ENCODE results near the gene TYK2. TPM values are rescaled to one million over a fixed set of nuclear protein-coding genes. Genes with fewer than 3 reads are reported as not detected.
"Not testable (repeated sequence)": the region's sequence is repeated elsewhere in the genome, so short reads cannot be mapped to it uniquely, and the experiment has no call there.

Gene TYK2
- total RNA-seq, 2 donors from 2014 or later: 57.3 to 59.3 TPM

DNA sequence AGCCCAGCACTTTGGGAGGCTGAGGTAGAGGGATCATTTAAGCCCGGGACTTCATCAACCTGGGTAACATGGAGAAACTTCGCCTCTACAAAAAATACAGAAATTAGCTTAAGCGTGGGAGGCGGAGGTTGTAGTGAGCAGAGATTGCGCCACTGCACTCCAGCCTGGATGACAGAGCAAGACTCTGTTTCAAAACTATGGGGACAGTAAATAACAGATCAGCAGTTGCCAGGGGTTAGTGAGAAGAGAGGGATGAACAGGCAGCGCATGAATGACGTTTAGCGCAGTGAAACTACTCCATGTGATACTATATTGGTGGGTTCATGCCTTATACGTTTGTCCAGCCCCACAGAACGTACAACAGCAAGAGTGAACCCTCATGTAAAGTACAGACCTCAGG is 33.9 kb downstream of the TYK2 start:
- peak; percentile 59 to 71 for ATAC-seq
- no peak for DNase-seq
- intact Hi-C loops (cut with DNase I): no loop called here

DNA sequence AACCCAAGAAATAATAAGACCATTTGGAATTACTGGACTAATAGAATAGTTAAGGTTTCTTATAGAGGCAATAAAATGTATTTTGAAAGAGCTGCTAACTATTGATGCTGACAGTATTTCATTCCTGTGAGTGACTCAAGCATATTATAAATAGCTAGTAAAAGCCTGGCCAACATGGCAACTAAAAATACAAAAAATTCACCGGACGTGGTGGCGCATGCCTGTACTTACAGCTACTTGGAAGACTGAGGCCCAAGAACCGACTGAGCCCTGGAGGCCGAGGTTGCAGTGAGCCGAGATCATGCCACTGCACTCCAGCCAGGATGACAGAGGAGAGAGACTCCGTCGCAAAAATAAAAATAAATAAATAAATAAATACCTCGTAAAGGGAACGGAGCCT is 35.6 kb downstream of the TYK2 start:
- ATAC-seq (no peak), DNase-seq (no peak)
- intact Hi-C loops (cut with DNase I): no loop called here

DNA sequence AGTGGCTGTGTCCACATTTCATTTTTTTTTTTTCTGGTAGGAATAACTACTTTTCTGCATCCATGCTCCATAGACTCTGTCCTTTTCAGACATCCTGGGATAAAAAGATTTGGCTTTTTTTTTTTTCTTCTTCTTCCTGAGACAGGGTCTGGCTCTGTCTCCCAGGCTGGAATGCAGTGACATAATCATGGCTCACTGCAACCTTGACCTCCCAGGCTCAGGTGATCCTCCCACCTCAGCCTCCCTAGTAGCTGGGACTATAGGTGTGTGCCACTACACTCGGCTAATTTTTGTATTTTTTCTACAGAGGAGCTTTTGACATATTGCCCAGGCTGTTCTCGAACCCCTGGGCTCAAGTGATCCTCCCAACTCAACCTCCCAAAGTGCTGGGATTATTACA is 36.9 kb downstream of the TYK2 start:
- DNase-seq: no peak
- intact Hi-C loops (cut with DNase I): no loop called here
- no peak for ATAC-seq

DNA sequence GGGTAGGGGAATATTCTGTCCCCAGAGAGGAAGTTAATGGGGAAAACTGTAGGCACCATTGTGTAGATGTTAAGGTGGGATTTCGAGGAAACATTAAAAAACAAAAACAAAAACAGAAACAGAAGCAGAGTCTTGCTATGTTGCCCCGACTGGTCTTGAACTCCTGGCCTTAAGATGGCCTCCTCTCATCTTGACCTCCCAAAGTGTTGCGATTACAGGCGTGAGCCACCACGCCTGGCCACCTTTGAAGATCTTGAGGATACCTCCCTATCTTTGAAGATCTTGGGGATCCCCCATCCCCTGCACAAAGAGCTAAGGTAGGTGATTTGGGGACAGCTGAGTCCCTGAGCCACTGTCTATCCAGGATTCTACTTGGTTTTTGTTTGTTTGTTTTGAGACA is 40.4 kb downstream of the TYK2 start:
- intact Hi-C loops (cut with DNase I): loop anchor here in 1 of 2 donors (5.0 kb wide), 1 partner anchor 37 kb away; no protein-coding TSS in a partner anchor
- DNase-seq (no peak), ATAC-seq (no peak)

DNA sequence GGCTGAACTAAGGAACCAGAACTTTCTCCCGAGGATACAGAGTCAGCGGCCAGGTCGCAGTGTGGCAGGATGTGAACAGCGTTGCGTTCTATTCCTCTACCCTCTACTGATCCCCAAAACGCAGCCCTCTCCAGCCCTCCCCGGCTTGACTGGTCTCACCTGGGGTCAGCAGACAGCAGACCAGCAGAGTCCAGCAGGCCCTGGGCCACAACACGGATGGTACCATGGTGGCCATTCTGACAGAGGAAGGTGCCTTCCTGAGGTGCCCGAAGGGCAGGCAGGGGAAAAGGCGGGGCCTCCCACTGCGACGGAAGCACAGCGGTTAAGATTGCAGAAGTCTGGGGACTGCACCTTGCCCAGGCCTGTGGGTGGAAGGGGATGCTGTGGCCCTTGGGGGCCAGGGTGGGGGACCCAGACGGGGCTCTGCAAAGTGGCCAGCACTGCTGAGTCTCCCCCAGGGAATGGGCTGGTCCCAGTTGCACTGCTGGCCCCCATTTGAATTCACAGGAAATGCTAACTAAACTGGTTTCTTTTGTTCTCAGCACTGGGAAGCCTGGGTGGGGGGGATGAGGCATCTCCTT is 40.9 kb downstream of the TYK2 start, which contains the start of gene ICAM3:
Gene ICAM3 (minus strand): TSS at position 245 of the 581 bp plus-strand sequence. CDS start 10 bp downstream, at position 235.
- DNase-seq (no peak), ATAC-seq (no peak)
- intact Hi-C loops (cut with DNase I): loop anchor here in 1 of 2 donors (5.0 kb wide), 1 partner anchor 38 kb away; no protein-coding TSS in a partner anchor

DNA sequence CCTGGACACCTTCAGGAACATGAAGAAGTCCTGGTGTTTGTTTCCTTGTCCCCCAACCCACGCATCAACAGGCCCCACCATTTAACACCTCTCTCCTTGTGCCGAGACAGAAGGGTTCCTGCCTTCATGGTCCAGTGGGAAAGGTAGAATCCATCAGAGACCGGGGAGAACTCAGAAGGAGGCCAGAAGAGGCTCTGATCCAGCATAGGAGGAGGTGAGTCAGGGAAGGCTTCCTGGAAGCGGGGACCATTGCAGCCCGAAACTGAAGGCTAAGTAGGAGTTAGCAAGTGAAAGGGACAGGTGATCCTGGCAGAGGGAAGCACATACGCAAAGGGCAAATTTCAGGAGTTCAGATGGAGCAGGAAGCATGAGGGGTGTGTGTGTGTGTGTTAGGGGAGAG is 41.4 kb downstream of the TYK2 start:
- intact Hi-C loops (cut with DNase I): loop anchor here in 1 of 2 donors (5.0 kb wide), 1 partner anchor 38 kb away; no protein-coding TSS in a partner anchor
- DNase-seq: no peak
- no peak for ATAC-seq

DNA sequence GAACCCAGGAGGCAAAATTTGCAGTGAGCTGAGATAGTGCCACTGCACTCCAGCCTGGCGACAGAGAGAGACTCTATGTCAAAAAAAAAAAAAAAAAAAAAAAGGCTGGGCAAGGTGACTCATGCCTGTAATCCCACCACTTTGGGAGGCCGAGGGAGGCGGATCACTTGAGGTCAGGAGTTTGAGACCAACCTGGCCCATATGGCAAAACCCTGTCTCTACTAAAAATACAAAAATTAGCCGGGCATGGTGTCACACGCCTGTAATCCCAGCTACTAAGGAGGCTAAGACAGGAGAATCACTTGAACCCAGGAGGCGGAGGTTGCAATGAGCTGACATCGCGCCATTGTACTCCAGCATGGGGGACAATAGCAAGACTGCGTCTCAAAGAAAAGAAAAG is 43.6 kb downstream of the TYK2 start:
- intact Hi-C loops (cut with DNase I): loop anchor here in 1 of 2 donors (5.0 kb wide), 1 partner anchor 41 kb away; no protein-coding TSS in a partner anchor
- not testable (repeated sequence) for DNase-seq, ATAC-seq

DNA sequence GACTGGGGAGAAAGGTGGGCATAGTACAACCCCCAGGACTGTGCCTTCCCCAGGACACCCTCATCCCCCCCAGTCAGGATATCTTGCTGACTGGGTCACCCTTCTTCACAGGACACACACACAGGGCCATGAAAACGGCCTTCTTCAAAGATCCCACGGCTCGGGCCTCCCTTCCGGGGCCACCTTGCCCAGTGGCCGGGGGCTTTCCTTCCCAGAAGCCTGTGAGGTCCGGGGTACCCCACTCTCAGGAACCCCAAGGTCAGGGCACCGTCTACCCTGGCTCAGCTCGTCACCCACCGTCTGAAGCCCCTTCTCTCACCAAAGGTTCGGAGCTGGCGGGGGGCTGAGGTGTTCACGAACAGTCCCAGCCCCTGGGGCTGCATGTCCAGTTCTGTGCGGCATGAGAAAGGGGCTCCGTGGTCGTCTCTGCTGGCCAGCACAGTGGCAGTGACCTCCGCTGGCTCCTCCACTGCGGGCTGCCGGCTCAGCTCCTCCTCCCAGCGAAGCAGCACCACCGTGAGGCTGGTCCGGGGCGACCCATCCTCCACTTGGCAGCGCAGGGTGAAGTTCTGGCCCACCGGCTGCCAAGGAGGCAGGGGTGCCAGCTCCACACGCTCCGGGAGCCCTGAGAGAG is 44.9 kb downstream of the TYK2 start:
- intact Hi-C loops (cut with DNase I): loop anchor here in 1 of 2 donors (5.0 kb wide), 1 partner anchor 42 kb away; no protein-coding TSS in a partner anchor
- DNase-seq (no peak), ATAC-seq (no peak)

DNA sequence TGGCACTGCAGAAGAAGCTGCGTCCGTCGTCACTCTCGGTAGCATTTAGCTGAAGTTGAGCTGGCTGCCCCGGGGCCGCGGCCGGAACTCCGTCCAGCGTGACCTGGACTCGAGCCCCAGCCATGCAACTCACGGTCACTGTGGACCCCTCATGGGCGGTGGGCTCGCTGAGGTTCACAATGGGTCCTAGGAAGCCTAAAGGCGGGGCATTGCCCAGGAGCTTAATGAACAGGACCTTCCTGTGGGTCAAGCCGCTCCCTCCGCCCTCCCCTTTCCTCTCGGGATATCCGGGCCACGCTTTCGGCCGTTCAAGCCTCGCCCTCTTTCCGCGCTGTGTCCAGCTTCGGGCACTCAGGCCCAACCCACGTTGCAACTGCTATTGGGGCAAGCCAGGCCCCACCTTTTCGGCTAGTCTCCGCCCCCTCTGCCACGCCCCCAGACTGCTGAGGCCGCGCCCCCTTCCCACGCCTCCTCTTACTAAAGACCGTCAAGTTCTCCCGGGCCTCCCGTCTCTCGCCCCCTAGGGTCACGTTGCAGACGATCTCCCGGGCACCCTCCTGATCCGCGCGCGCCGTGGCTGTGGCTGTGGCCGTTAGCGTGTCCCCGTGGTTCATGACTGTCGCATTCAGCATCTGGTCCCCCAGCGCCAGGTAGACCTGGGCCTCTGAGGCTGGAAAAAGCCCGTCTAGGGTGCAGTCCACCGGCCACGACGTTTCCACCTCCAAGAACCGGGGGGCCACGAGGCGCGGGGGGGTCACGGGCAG is 45.6 kb downstream of the TYK2 start:
- ATAC-seq (peak; percentile 85 to 89), DNase-seq (peak; percentile 97)
- intact Hi-C loops (cut with DNase I): loop anchor here in 1 of 2 donors (5.0 kb wide), 2 partner anchors 43 to 62 kb away; partner anchors contain the start of gene ICAM1

DNA sequence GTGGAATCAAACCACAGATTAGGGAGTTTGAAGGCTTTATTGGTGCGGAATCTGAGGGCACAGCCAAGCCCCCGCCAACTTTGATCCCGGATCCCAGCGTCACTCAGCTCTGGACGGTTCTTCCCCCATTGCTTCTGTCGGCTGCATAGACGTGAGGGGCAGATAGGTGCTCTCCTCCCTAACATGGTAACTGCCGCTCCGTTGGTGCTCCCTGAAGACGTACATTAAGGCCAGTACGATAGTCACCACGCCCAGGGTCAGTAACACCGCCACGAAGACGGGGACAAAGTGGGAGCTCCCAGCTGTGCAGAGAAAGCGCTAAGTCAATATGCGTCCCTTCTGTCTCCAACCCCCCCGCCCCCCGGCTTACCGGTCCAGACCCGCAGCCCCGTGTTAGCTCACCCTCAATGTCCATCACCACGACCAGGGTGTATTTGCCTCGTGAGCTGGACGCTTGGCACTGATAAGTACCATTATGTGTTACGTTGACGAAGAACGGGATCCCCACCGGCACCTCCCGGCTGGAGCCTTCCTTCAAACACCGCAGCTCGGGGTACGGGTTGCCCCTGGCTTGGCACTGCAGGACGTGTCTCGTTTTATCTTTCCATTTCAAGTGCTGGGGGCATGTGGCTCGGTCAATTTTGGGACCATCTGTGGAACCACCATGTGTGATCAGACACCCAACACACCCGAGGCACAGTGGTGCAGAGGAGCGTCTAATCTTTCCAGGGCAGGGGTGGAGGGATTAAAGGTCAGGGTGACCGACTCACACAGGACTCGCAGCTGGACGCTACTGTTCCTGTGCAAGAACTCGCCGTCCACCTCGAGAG is 46.4 kb downstream of the TYK2 start:
- DNase-seq: no peak
- ATAC-seq: peak in 1 of 2 donors; percentile 0
- intact Hi-C loops (cut with DNase I): loop anchor here in 1 of 2 donors (5.0 kb wide), 1 partner anchor 62 kb away; the partner anchor contains the start of gene ICAM1

DNA sequence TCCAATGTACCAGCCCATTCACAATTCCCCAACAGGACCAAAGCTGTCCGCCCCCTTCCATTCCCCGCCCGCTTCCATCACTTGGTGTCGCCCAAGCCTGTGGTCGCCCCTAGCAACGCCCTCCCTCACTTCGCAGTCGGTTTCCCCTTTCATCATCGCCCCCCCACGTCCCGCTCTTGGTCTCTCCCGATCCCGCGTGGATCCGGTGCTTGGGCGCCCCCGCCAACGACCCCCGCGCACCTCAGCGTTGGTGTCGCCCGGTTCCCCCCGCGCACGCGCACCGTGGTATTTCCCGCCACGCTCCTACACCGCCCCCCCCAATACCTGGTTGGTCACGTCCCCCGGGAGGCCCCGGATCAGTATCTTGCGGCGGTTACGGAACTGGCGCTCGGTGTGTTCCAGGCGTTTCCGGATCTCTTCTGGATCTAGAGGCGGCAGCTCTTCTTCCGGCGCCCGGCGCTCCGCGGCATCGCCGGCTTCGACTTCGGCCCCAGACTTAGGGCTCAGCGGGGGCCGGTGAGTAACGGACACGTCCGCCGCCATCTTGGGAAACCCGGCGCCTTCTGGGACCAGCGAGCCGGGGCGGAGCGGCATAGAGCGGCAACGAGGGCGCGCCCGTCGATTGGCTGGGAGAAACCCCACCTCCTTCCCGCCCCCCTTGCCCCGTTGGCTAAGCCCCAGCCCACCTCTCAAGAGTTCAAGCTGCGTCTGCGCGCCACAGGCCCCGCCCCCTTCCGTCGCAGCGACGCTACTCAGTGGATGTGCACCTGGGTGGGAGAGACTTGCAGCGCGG is 47.2 kb downstream of the TYK2 start, which contains the start of gene RAVER1:
Gene RAVER1 (minus strand): TSS at position 565 of the 793 bp plus-strand sequence. CDS start 22 bp downstream, at position 543.
- intact Hi-C loops (cut with DNase I): loop anchor here in 1 of 2 donors (5.0 kb wide), 1 partner anchor 61 kb away; the partner anchor contains the start of gene ICAM1
- DNase-seq (peak; percentile 99), ATAC-seq (peak; percentile 94 to 95)

DNA sequence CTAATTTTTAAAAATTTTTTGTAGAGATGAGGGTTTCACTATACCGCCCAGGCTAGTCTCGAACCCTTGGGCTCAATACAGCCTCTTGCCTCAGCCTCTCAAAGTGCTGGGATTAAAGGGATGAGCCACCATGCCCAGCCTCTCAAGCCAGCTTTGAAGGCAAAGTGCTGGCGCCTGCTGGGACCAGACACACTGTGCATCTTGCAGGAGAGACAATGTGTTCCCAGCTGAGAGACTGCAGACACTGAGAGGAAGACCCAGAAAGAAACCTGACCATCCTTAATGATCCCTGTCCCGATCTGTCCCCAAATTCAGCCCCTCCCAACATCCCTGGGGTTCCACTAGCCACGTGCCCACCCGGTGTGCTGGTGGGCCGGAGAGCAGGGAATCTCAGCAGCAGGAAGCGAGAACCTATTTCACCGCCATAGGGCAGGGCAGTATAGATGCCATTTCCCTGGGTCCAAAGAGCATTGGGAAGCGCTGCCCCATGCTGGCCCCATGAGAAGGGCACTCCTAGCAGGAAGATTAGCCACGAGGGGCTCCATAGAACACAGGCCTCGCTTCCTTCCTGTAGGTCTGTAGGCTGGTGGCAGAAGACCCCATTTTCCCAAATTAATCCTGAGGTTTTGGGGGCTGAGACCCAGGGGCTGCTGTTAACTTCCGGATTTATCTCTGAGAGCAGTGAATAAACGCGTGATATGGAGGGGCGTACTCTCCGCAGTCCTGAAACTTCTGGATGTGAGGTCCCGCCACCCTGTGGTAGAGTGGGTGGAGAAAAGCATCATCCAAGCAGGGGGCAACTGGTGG is 48.0 kb downstream of the TYK2 start:
- intact Hi-C loops (cut with DNase I): loop anchor here in 1 of 2 donors (5.0 kb wide), 1 partner anchor 60 kb away; the partner anchor contains the start of gene ICAM1
- ATAC-seq (no peak), DNase-seq (no peak)

DNA sequence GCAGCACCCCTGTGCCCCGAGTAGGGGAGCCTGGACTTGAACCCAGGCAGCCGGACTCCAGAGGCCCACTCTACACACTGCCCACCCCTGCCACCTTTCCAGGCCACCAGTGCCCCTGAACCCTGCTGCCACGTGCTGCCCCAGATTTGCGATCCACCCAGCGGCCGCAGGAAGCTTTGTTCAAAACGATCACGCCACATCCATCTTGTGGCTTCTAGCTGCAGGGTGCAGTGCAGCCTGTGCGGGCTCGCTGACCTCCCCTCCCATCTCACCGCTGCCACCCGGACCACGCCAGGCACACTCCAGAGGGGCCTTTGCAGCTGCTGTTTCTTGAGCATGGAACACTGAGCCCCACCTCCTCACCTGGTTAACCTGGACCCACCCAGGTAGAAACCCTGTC is 50.8 kb downstream of the TYK2 start:
- intact Hi-C loops (cut with DNase I): no loop called here
- no peak for ATAC-seq
- DNase-seq: no peak

DNA sequence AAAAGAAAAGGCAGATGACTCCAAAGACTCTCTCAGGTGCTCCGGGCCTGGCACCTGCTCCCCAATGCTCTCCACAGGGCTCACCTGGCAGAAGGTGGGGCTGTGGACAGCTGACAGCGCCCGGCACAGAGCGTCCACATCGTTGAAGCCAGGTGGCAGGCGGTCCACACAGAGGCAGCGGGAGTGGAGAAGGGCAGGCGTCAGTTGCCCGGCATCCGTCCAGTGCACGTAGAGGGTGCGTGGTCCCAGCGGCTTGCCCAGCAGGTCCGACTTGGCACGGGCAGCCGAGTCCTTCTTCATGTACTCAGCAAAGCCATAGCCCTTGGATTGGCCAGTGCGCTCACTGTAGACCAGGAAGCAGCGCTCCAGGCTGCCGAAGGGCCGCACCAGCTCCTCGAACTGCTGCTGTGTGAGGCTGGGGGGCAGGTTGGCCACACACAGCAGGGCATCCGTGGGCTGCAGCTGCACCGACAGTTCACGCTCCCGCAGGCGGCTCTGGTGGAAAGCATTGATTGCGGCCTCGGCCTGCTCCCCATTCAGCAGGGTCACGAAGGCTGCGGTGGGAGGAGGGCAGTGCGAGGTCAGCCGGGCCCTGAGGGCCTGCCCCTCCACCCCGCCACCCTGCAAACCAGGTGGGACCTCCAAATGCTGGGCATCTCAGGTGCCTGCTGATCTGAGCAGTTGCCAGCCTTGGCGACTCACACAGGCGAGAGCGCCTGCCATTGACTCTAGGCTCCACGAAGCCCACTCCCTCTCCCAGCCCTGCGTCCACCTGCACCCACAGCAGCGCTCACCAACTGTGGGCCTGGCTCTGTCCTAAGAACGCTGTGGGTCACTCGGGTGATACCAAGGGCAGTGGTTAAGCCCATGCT is 51.6 kb downstream of the TYK2 start:
- intact Hi-C loops (cut with DNase I): no loop called here
- no peak for ATAC-seq
- no peak for DNase-seq

DNA sequence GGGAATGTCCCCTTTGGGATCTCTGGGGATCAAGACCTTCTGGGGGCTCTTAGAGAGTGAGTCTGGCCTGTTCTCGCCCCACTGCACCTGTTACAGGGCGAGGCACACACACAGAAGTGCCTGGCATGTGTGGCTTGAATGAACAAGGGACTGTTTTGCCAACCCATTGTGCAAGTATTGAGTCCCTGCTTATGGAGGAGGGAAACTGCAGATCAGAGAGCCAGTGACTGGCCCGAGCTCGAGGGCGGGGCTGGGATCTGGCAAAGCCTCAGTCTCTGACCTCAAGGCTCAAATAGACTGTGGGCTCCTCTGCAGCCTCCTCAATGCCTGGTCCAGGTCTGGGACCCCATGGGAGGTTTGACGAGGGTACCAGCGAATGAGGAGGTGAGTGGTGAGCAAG is 52.6 kb downstream of the TYK2 start:
- peak in 1 of 2 donors; percentile 54 for ATAC-seq
- intact Hi-C loops (cut with DNase I): no loop called here
- no peak for DNase-seq

DNA sequence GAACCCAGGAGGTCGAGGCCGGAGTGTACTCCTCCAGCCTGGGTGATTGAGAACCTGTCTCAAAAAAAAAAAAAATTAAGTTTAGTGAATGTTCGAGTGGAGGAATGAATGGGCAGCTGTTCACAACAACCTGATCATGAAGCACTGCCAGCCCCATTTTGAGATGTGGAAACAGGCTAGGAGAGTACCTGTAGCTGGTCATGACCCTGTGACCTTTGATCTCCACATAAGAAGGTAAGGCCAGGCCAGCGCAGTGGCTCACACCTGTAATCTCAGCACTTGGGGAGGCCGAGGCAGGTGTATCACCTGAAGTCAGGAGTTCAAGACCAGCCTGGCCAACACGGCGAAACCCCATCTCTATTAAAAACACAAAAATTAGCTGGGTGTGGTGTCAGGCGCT is 54.6 kb downstream of the TYK2 start:
- DNase-seq: no peak
- intact Hi-C loops (cut with DNase I): no loop called here
- no peak for ATAC-seq
